ENCODE measurements around the gene TNS2. TPM values are rescaled to one million over a fixed set of nuclear protein-coding genes. Genes with fewer than 3 reads are reported as not detected.

The TNS2 gene
- polyA plus RNA-seq, 1 experiment = 73.9 TPM

- ChIA-PET POLR2A (no interaction called here), CTCF (interaction anchor here (6.8 to 17.3 kb wide), 3 partner anchors 10 to 26 kb away, joined by 59 to 285 read pairs (median 80); partner anchors contain the start of genes IGFBP6 and TNS2)
These were observed 26.6 kb downstream of the TNS2 start for GRCh38 chr12:53076461-53076860.

GRCh38 chr12:53077030-53077429, 27.2 kb downstream of the TNS2 start:
- CTCF ChIA-PET = interaction anchor here (6.8 to 17.3 kb wide), 3 partner anchors 11 to 27 kb away, joined by 59 to 285 read pairs (median 80); partner anchors contain the start of genes IGFBP6 and TNS2
- POLR2A ChIA-PET = no interaction called here
- Histone ChIP-seq H3K27me3 (ENCODE audit: control insufficient read depth, insufficient read depth, low read length) (no peaks in the 10 kb centered on the region), H3K36me3 (ENCODE audit: control insufficient read depth, insufficient read depth, low read length) (peaks cover 20% of the 10 kb centered on the region), H3K4me3 (ENCODE audit: low read depth, low read length) (no peak overlapping the region)
- DNase-seq (ENCODE audit: low read depth) = no peak
- no peak for TF ChIP-seq CTCF (IDR thresholded peaks at IDR 0.05; ENCODE audit: insufficient read depth, low read depth, low read length)

More at GRCh38 chr12:53076461-53076860, 26.6 kb downstream of the TNS2 start:
- peaks cover 20% of the 10 kb centered on the region for H3K36me3 ChIP-seq (ENCODE audit: control insufficient read depth, insufficient read depth, low read length)
- TF ChIP-seq CTCF (IDR thresholded peaks at IDR 0.05; ENCODE audit: insufficient read depth, low read depth, low read length) = no peak
- no peaks in the 10 kb centered on the region for H3K27me3 ChIP-seq (ENCODE audit: control insufficient read depth, insufficient read depth, low read length)
- DNase-seq (ENCODE audit: low read depth) = no peak
- H3K4me3 ChIP-seq (ENCODE audit: low read depth, low read length) = no peak overlapping the region

GRCh38 chr12:53078425-53079225, 28.8 kb downstream of the TNS2 start:
- Histone ChIP-seq H3K27me3 (ENCODE audit: control insufficient read depth, insufficient read depth, low read length) (no peaks in the 10 kb centered on the region), H3K36me3 (ENCODE audit: control insufficient read depth, insufficient read depth, low read length) (peaks cover 18% of the 10 kb centered on the region), H3K4me3 (ENCODE audit: low read depth, low read length) (peak overlapping the region; percentile 74)
- no peak for TF ChIP-seq CTCF (IDR thresholded peaks at IDR 0.05; ENCODE audit: insufficient read depth, low read depth, low read length)
- DNase-seq (ENCODE audit: low read depth) = no peak
- ChIA-PET POLR2A (interaction anchor here (0.5 to 1.2 kb wide), 10 partner anchors 10 to 270 kb away, joined by 3 to 14 read pairs (median 4); partner anchors contain the start of genes CSAD, IGFBP6, TNS2 and ZNF740), CTCF (interaction anchor here (0.9 to 9.6 kb wide), 6 partner anchors 8 to 31 kb away, joined by 3 to 80 read pairs (median 22); partner anchors contain the start of gene IGFBP6)

GRCh38 chr12:53079226-53080117, 29.6 kb downstream of the TNS2 start, which contains the start of gene SPRYD3:
Gene SPRYD3 (minus strand): TSS chr12:53079390. CDS start chr12:53079333, 57 bp downstream.
- ChIA-PET POLR2A (interaction anchor here (0.5 to 1.2 kb wide), 10 partner anchors 11 to 270 kb away, joined by 3 to 14 read pairs (median 4); partner anchors contain the start of genes CSAD, IGFBP6, TNS2 and ZNF740), CTCF (interaction anchor here (0.6 to 9.6 kb wide), 8 partner anchors 9 to 119 kb away, joined by 3 to 80 read pairs (median 8); partner anchors contain the start of gene IGFBP6)
- H3K4me3 ChIP-seq (ENCODE audit: low read depth, low read length) = peak within 1 kb of the TSS; percentile 74
- DNase-seq (ENCODE audit: low read depth) = peak; percentile 84
- H3K27me3 ChIP-seq (ENCODE audit: control insufficient read depth, insufficient read depth, low read length) = no peaks in the 10 kb centered on the region
- TF ChIP-seq CTCF (IDR thresholded peaks at IDR 0.05; ENCODE audit: insufficient read depth, low read depth, low read length) = no peak
- H3K36me3 ChIP-seq (ENCODE audit: control insufficient read depth, insufficient read depth, low read length) = peaks cover 11% of the 10 kb centered on the region
